GM21723 (cell line): ENCODE measurements around the gene HMMR.
"Not testable (repeated sequence)": the region's sequence is repeated elsewhere in the genome, so short reads cannot be mapped to it uniquely, and the experiment has no call there.

Experiments
- ATAC-seq: cut with Tn5 transposase; IDR thresholded peaks from one replicate; pipeline ENCODE4 v1.9.1; 2021; ENCODE audit warnings: mild to moderate bottlenecking, moderate library complexity; ENCODE audit not compliant: unreplicated experiment

Gene HMMR

DNA sequence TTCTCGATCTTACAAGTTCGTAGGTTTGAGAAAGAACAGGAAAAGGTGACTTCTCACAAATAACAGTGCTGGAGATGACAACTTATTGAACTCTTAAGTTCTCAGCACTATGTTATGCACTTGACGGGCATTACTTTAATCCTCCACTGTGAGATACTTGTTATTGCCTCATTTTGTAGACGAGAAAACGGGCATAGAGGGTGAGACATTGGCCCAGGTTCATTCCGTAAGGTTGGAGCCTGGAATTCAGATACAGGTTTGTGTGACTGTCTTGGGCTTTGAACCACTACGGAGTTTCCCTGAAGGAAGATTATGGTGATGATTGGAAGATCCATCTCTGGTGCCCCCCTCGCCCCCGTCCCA is 45.6 kb downstream of the HMMR start:
- ATAC-seq = peak; percentile 8

DNA sequence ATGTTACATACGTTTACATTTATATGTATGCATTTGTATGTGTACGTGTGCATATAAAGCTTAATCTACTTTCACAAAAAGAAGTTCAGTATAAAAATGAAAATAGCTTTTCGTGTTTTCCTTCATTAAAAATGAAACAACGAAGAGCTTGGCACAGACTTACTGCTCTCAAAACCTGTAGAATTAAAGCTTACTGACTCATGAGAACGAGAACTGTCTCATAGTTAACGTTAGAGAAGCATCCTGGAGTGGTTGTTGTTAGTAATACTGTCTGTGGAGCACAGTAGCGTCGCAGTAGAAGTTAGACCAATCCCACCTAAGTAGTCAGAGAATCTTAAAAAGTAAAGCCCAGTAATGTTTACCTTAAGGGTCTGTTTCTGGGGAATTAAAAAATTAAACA is 46.3 kb downstream of the HMMR start:
- no peak for ATAC-seq

DNA sequence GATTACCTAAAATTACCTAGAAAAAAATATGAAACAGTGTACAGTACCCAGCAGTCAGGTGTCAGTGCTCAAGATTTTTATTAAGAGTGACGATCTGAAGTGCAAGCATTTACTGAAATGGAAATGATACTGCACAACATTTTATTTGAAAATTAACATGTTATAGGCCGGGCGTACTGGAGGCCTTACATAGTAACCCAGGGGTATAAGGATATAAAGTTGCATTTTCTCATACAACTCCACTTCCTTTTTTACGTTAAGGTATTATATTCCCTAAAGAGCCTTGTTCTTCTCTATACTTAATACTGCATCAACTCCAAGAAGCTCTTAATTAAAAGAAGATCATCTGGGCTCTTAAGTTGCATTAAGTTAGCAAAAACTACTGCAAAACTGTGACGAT is 48.3 kb downstream of the HMMR start:
- no peak for ATAC-seq

DNA sequence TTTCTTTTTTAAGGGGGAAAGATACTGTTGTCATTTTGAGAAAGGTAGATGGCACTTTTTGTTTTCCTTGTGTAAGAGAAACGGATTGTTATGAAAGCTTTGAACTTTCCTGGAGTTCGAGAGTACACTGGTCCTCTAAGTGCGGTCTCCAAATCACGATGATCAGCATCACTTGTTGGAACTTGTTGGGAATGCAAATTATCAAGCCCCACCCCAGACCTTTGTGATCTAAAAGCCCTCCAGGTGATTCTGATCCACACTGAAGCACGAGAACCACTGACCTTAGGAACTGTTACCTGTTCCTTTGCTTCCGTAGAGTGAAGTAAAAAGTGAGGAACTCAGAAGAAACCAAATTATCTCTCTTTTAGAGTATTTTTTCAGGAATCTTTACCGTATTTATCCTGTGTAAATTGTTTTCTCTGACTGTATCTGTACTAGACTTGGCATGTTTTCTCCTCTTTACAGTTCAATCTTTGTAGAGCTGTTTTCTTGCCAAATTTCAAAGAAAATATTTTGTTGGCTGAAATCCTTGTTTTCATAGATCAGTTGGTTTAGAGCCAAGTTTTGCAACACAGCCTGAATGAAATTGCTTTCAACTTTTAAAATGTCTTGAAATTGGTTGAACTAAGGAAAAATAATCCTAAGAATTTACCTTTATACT is 49.0 kb downstream of the HMMR start:
- no peak for ATAC-seq

DNA sequence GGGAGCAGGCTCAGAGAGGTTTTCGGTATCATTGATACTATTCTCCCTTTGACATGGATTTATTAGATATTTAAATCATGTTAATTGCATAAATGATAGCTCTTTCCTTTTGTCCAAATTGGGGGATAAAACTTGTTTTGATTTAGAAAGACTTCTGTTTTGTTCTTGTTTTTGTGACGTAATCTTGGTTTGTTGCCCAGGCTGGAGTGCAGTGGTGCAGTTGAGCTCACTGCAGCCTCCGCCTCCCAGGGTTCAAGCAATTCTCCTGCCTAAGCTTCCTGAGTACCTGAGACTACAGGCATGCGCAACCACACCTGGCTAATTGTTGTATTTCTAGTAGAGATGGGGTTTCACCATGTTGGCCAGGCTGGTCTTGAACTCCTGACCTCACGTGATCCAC is 52.1 kb downstream of the HMMR start:
- ATAC-seq = no peak

DNA sequence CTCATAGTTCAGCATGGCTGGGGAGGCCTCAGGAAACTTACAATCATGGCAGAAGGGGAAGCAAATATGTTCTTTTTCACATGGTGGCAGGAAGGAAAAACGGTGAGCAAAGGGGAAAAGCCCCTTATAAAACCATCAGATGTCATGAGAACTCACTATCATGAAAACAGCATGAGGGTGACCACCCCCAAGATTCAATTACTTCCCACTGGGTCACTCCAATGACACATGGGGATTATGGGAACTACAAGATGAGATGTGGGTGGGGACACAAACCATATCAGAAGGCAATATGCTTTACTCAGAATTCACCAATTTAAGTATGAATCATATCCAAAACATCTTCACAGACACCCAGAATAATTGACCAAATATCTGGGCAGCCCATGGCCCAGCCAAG is 64.7 kb downstream of the HMMR start:
- ATAC-seq = no peak

DNA sequence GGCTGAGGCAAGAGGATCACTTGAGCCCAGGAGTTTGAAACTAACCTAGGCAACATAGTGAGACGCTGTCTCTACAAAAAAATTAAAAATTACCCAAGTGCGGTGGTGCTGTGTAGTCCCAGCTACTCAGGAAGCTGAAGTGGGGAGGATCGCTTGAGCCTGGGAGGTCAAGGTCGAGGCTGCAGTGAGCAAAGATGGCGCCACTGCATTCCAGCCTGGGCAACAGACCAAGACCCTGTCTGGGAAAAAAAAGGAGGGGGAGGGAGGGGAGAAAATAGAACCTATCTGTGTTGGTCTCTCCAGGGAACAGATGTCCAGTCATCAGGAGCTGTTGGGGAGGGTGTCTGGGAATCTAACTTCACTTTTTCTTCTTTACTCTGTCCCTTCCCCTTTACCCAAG is 69.3 kb downstream of the HMMR start:
- ATAC-seq = no peak

DNA sequence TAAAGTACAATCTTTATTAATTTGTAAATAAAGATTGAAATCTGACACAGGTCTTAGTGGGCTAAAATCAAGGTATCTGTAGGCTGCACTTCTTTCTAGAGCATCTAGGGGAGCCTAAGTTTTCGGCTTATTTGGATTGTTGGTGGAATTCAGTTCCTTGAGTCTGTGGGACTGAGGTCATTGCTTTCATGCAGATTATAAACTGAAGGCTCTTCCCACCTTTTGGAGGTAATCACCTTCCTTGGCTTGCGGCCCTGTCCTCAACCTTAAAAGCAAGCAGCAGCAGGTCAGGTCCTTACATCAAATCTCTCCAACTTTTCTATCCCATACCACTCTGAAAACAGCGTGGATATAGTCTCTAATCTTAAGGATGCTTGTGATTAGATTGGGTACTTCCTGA is 70.8 kb downstream of the HMMR start:
- ATAC-seq = no peak

DNA sequence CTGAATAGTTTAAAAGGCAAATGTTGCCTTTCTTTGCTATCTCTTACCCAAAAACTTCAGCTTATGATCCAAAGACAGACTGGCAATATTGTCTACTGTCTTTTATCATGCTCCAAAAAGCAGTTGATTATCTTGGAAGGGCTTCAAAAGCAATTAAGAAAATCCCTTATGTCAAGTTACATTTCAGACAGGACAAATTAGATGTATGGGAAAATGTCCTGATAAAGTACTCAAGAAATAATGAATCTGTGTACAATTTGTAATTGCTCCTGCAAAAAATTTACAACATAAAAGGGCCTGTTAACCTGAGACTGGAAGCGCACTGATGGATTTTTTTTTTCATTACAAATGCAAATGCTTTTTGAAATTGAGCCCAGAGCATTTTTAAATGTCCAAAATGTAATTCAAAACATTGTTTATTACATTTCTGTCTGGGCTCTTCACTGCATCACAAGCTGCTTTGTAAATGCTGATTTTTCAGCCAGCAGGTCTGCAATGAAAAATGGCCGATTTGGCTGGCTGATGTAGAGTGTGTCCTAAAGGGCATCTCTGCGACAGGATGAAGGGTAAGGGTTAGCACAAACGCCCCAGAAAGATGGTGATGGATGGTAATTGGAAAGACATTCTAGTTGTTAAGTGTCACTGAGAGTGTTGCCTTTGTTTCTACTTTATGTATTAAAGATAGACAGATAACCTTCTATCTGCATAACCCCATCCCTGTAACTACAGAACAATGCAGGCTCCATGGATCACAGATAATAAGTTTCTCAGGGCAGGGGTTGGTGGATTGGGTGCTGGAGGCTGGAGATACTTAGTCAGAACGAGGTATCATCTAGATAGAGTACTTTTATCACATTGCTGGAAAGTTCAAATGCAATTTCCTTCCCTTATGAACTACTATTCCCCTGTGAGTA is 72.0 kb downstream of the HMMR start:
- no peak for ATAC-seq

DNA sequence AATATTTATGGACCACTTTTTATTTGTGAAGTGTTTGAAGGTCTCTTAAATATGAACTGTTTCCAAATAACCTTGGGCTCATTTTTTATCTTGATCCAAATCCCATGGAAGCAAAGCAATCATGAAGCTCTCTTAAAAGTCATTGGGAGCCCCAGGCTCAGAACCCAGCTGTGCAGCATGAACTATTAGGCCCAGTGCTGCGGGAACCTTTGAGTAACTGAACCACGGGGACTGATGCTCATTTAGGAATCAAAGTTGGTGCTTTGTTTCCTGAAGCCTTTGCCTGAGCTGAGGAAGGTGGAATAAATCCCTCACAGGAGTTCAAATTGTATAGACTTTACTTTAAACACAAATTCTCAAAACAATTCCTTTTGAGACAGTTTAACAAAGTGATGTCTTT is 72.8 kb downstream of the HMMR start:
- no peak for ATAC-seq

DNA sequence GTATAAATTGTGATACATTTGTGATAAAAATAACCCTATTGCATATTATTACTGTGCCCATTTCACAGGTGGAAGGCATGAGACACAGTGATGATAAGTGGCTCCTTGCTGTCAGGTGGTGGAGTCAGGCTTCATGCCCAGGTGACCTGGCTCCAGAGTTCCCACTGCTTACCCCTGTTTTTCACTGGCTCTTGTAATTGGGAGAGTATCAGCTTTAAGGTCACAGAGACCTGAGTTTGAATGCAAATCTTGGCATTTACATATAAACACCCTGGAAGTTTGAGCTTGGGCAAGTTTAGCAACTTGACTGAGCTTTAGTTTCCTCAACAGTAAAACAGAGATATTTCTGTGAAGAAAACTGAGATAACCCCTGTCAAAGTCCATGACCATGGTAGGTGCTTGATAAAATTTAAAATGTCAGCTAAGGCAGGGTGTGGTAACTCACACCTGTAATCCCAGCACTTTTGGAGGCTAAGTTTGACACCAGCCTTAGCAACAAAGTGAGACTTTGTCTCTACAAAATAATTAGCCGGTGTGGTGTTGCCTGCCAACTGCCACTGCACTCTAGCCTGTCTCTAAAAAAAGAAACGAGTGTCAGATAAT is 74.2 kb downstream of the HMMR start:
- ATAC-seq = no peak

DNA sequence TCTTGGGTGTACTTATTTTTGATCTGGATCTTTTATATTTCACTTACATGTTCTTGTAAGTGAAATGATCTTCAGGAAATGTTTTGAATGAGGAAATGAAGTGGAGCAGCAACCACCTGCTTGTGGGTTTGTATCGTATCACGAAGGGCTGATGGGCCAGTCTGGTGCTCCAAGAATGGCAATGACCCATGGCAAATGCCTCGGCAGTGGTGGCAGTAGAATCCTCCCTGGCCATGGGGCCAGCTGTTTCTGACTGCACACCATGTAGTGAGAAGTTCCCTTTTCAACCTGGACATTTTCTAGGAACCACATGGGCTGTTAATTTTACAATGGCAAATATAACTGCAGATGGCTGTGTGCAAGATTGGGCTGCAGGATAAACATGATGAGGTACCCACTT is 74.9 kb downstream of the HMMR start:
- no peak for ATAC-seq

DNA sequence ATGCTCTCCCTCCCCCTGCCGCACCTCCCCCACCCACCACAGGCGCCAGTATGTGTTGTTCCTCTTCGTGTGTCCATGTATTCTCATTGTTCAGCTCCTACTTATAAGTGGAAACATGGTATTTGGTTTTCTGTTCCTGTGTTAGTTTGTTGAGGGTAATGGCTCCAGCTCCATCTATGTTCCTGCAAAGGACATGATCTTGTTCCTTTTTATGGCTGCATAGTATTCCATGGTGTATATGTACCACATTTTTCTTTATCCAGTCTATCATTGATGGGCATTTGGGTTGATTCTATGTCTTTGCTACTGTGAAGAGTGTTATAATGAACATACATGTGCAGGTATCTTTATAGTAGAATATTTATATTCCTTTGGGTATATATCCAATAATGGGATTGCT is 76.0 kb downstream of the HMMR start:
- ATAC-seq = not testable (repeated sequence)

DNA sequence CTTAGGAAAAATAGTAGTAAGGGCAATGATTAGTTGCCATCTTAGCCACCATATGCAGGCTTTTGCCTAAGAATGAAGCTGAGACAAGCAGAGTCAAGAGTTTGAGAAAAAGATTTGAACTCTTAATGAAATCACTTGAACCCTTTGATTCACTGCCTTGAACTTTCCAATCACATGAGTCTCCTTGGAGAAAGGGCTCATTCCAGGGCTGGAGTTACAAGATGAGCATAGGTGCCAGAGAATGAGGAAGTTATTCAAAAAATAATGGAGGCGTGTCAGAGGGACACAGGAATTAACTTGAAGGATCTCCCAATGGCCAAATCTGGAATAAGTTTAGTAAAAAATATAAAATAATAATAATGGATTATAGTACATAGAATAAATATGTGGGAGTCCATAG is 80.3 kb downstream of the HMMR start:
- ATAC-seq = no peak
